AG09309 (cell line): ENCODE data around the gene PPP6R3.
"Not testable (repeated sequence)": the region's sequence is repeated elsewhere in the genome, so short reads cannot be mapped to it uniquely, and the experiment has no call there.

Source experiments
- DNase-seq: peaks from one replicate; pipeline ENCODE4 v3.0.0-alpha.2; 2010; ENCODE audit warnings: low read depth
- H3K4me3 ChIP-seq: 2 replicates; pipeline ENCODE4 v1.5.1; 2011; ENCODE audit warnings: mild to moderate bottlenecking, low read depth, low read length, moderate library complexity; ENCODE audit not compliant: control insufficient read depth
- CTCF ChIP-seq: IDR thresholded peaks from 2 replicates; pipeline ENCODE4 v1.5.1; 2011; ENCODE audit warnings: mild to moderate bottlenecking, low read depth, low read length, inconsistent platforms; ENCODE audit not compliant: insufficient read depth, control insufficient read depth; ENCODE audit errors: missing control alignments

PPP6R3 gene

GRCh38 chr11:68446046-68446725 is 14.4 kb upstream of the PPP6R3 start:
- H3K4me3 ChIP-seq, result no peak overlapping the region
- no peak for DNase-seq
- TF ChIP-seq CTCF, result no peak

GRCh38 chr11:68447015-68447801 is 13.3 kb upstream of the PPP6R3 start:
- no peak for DNase-seq

GRCh38 chr11:68447914-68448313 is 12.6 kb upstream of the PPP6R3 start:
- not testable (repeated sequence) for H3K4me3 ChIP-seq, DNase-seq

More at GRCh38 chr11:68447015-68447801, 13.3 kb upstream of the PPP6R3 start:
- H3K4me3 ChIP-seq, result no peak overlapping the region
- TF ChIP-seq CTCF, result peak; percentile 92

GRCh38 chr11:68448604-68449011 is 11.9 kb upstream of the PPP6R3 start:
- no peak overlapping the region for H3K4me3 ChIP-seq
- DNase-seq, result no peak
- no peak for TF ChIP-seq CTCF

- no peak for DNase-seq
- no peak for TF ChIP-seq CTCF
- H3K4me3 ChIP-seq, result no peak overlapping the region
Observed at GRCh38 chr11:68449951-68450350, 10.6 kb upstream of the PPP6R3 start.

- TF ChIP-seq CTCF, result no peak
- H3K4me3 ChIP-seq, result no peak overlapping the region
- no peak for DNase-seq
Observed at GRCh38 chr11:68450711-68451110, 9.8 kb upstream of the PPP6R3 start.

- H3K4me3 ChIP-seq, result no peak overlapping the region
- DNase-seq, result no peak
- no peak for TF ChIP-seq CTCF
Observed at GRCh38 chr11:68454767-68455166, 5.8 kb upstream of the PPP6R3 start.
